Neural progenitor cell (in vitro differentiated cells): Measurements from ENCODE around the gene EXOC1L. TPM values are rescaled to one million over a fixed set of nuclear protein-coding genes. Genes with fewer than 3 reads are reported as not detected.

ENCODE experiments used
- DNase-seq: peaks from one replicate; pipeline ENCODE4 v3.0.0-alpha.2; 2016; ENCODE audit warnings: low spot score
- H2AFZ ChIP-seq: fragments of 200-600 bp; sonication (generic); replicated peaks from 2 replicates; pipeline ENCODE4 v1.6.1; 2016; ENCODE audit warnings: antibody characterized with exemption
- H3F3A ChIP-seq: fragments of 200-600 bp; sonication (generic); 2 replicates; pipeline ENCODE4 v1.6.1; 2016; ENCODE audit warnings: antibody characterized with exemption, low read depth
- H3K27ac ChIP-seq: fragments of 200-600 bp; sonication (generic); 2 replicates; pipeline ENCODE4 v1.5.1; 2016; ENCODE audit warnings: mild to moderate bottlenecking
- H3K27me3 ChIP-seq: fragments of 200-600 bp; sonication (generic); 2 replicates; pipeline ENCODE4 v1.6.1; 2016; ENCODE audit warnings: mild to moderate bottlenecking, moderate library complexity
- H3K36me3 ChIP-seq: fragments of 200-600 bp; sonication (generic); 2 replicates; pipeline ENCODE4 v1.5.1; 2016
- H3K4me1 ChIP-seq: fragments of 200-600 bp; sonication (generic); 2 replicates; pipeline ENCODE4 v1.6.1; 2016; ENCODE audit warnings: mixed run types
- H3K4me2 ChIP-seq: fragments of 200-600 bp; sonication (generic); 2 replicates; pipeline ENCODE4 v1.6.1; 2016
- H3K4me3 ChIP-seq: fragments of 200-600 bp; sonication (generic); 2 replicates; pipeline ENCODE4 v1.5.1; 2016
- H3K79me2 ChIP-seq: fragments of 200-600 bp; sonication (generic); 2 replicates; pipeline ENCODE4 v1.6.1; 2016; ENCODE audit warnings: low read depth
- H3K9ac ChIP-seq: fragments of 200-600 bp; sonication (generic); 2 replicates; pipeline ENCODE4 v1.6.1; 2016
- H3K9me3 ChIP-seq: fragments of 200-600 bp; sonication (generic); 2 replicates; pipeline ENCODE4 v1.5.1; 2016; ENCODE audit warnings: low read depth
- H4K20me1 ChIP-seq: fragments of 200-600 bp; sonication (generic); 2 replicates; pipeline ENCODE4 v1.6.1; 2016; ENCODE audit warnings: low read depth
- H3K27ac Mint-ChIP-seq: 3 replicates; pipeline ENCODE4 v1.8.0; 2021; ENCODE audit warnings: mixed read lengths
- H3K27me3 Mint-ChIP-seq: 2 replicates; pipeline ENCODE4 v1.8.0; 2022; ENCODE audit warnings: low read depth, mild to moderate bottlenecking, inconsistent platforms, moderate library complexity, mixed read lengths; ENCODE audit not compliant: insufficient read depth
- H3K36me3 Mint-ChIP-seq: 3 replicates; pipeline ENCODE4 v1.8.0; 2021; ENCODE audit warnings: mixed read lengths
- H3K4me1 Mint-ChIP-seq: 3 replicates; pipeline ENCODE4 v1.8.0; 2021; ENCODE audit warnings: mixed read lengths
- H3K4me3 Mint-ChIP-seq: 3 replicates; pipeline ENCODE4 v1.8.0; 2021; ENCODE audit warnings: mild to moderate bottlenecking, moderate library complexity, mixed read lengths
- H3K9me3 Mint-ChIP-seq: 3 replicates; pipeline ENCODE4 v1.8.0; 2020; ENCODE audit warnings: mixed read lengths
- EZH2 ChIP-seq: fragments of 200-600 bp; sonication (generic); IDR thresholded peaks from 2 replicates; pipeline ENCODE4 v1.6.1; 2017; ENCODE audit warnings: antibody characterized with exemption, mild to moderate bottlenecking, moderate library complexity
- EZH2phosphoT487 ChIP-seq: fragments of 200-600 bp; sonication (generic); IDR thresholded peaks from 2 replicates; pipeline ENCODE4 v1.6.1; 2017; ENCODE audit warnings: antibody characterized with exemption
- small RNA-seq: library from RNA; depleted of rRNA; stranded (forward); fragments of <200 nt; gene quantifications from one replicate; pipeline ENCODE3, GENCODE V24; 2015
- total RNA-seq: library from RNA; depleted of rRNA; stranded (reverse); fragments of >200 nt; gene quantifications from 2 replicates; pipeline ENCODE4 v1.2.3, GENCODE V29; 2015; ENCODE audit warnings: low replicate concordance
- TF ChIP-seq, protein P1 (sequence below): fragments of 200-600 bp; sonication (generic); IDR thresholded peaks from 2 replicates; pipeline ENCODE4 v1.5.1; 2017; ENCODE audit warnings: antibody characterized with exemption, mild to moderate bottlenecking

The EXOC1L gene
- total RNA-seq, 1 donor from 2014 or later = not detected

DNA sequence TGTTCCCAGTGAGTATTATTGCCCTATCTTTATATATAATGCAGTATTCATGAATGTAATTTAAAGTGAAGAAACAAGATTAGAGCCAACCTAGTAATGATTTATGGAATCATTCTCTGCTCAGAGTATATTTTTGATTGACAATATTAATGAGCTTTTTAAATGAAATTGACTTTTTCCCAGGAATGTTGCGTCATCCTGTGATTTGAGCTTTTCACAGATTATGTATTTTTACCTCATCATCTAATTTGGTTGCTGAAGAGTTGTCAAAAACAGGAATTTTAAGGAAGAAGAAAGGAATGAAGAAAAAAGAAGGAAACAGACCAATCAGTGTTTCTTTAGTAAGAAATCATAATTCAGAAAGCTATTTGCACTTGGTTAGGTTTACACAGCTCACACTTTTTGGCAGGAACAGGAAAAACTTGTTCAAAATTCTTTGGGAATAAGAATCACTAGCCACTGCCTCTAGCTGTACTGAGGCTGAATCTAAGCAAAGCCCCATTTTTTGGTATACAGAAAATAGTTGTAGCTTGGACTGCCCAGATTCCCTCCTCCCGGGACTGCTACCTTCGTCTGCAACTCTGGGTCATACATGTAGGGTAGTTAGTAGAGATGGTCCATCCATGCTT lies 61.2 kb downstream of the EXOC1L start:
- Histone ChIP-seq H2AFZ (no peak overlapping the region), H4K20me1 (no peaks in the 10 kb centered on the region), H3K9ac (no peak overlapping the region), H3K4me3 (no peak overlapping the region), H3F3A (peaks cover 7% of the 10 kb centered on the region), H3K4me1 (peaks cover 12% of the 10 kb centered on the region), H3K36me3 (peaks cover 5% of the 10 kb centered on the region), H3K27me3 (no peaks in the 10 kb centered on the region), H3K9me3 (no peaks in the 10 kb centered on the region), H3K27ac (no peak overlapping the region), H3K4me2 (no peak overlapping the region), H3K79me2 (no peaks in the 10 kb centered on the region)
- Mint-ChIP-seq H3K27me3 (peaks cover 2% of the 10 kb centered on the region), H3K27ac (no peak overlapping the region), H3K4me3 (no peak overlapping the region), H3K36me3 (peaks cover 24% of the 10 kb centered on the region), H3K9me3 (peaks cover 4% of the 10 kb centered on the region), H3K4me1 (peaks cover 8% of the 10 kb centered on the region)
- TF ChIP-seq, protein P1, sequence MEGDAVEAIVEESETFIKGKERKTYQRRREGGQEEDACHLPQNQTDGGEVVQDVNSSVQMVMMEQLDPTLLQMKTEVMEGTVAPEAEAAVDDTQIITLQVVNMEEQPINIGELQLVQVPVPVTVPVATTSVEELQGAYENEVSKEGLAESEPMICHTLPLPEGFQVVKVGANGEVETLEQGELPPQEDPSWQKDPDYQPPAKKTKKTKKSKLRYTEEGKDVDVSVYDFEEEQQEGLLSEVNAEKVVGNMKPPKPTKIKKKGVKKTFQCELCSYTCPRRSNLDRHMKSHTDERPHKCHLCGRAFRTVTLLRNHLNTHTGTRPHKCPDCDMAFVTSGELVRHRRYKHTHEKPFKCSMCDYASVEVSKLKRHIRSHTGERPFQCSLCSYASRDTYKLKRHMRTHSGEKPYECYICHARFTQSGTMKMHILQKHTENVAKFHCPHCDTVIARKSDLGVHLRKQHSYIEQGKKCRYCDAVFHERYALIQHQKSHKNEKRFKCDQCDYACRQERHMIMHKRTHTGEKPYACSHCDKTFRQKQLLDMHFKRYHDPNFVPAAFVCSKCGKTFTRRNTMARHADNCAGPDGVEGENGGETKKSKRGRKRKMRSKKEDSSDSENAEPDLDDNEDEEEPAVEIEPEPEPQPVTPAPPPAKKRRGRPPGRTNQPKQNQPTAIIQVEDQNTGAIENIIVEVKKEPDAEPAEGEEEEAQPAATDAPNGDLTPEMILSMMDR = no peak
- TF ChIP-seq EZH2 (no peak), EZH2phosphoT487 (no peak)
- no peak for DNase-seq

DNA sequence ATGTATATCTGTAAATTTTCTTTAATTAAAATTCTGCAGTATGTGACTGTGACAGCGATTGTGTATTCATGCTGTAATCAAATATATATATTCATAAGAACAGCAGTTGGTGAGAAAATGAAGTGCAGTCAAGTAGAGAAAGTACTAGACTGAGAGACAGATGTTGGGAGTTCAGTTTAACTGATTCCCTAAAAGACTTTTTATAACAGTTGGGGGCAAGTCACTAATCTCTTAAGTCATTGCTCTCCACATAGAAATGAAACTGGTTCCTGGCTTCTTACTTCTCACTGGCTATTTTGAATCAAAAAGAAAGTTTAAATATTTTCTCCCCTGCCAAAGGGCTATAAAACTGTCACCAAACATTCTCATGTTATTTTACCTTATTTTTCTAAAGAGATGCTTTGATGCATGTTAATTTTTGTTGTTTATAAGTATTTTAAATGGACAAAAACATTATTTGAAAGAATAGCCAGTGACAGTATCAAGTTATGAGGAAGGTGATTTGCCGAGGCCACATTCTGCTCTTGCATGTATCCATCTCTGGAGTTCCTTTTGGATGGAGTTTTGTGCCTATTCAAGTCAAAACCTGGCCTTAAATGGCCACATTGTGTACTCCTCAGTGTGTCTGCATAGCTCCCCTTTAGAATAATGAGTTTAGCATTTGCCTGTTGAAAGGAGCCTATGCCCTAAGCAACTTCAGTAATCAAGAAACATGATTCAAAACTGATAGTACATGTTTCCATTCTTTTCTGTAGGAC lies 64.7 kb downstream of the EXOC1L start:
- Histone ChIP-seq H2AFZ (no peak overlapping the region), H3K4me3 (no peak overlapping the region), H3F3A (peaks cover 7% of the 10 kb centered on the region), H3K36me3 (peaks cover 5% of the 10 kb centered on the region), H3K4me2 (peak overlapping the region; percentile 60), H4K20me1 (no peaks in the 10 kb centered on the region), H3K27me3 (no peaks in the 10 kb centered on the region), H3K9me3 (no peaks in the 10 kb centered on the region), H3K4me1 (peaks cover 12% of the 10 kb centered on the region), H3K79me2 (no peaks in the 10 kb centered on the region), H3K9ac (no peak overlapping the region), H3K27ac (peak overlapping the region; percentile 65)
- Mint-ChIP-seq H3K4me1 (peaks cover 8% of the 10 kb centered on the region), H3K27me3 (peaks cover 2% of the 10 kb centered on the region), H3K27ac (no peak overlapping the region), H3K4me3 (no peak overlapping the region), H3K36me3 (peaks cover 16% of the 10 kb centered on the region), H3K9me3 (peaks cover 4% of the 10 kb centered on the region)
- TF ChIP-seq EZH2phosphoT487 = no peak
- TF ChIP-seq, protein P1 = no peak
- TF ChIP-seq EZH2 = no peak
- DNase-seq = peak; percentile 44

DNA sequence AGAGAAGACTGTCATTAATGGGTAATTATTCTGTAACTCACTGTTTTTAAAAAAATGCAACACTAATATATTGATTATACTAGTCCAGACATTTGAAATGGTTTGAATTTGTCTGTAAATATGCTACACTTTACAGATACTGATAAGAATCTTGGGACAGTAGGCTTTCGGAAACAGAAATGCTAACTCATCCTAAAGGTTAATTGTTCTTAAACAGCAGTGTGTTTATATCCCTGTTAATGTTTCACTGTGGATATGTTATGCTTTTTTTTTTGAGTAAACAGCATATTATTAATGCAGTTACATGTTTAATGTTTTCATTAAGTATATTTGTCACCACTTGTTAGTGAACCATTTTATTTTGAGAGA lies 65.2 kb downstream of the EXOC1L start:
- Histone ChIP-seq H3K9ac (no peak overlapping the region), H3F3A (peaks cover 7% of the 10 kb centered on the region), H3K4me3 (no peak overlapping the region), H3K27ac (peak overlapping the region; percentile 65), H3K4me1 (peaks cover 12% of the 10 kb centered on the region), H3K4me2 (peak overlapping the region; percentile 60), H3K9me3 (no peaks in the 10 kb centered on the region), H4K20me1 (no peaks in the 10 kb centered on the region), H3K79me2 (no peaks in the 10 kb centered on the region), H3K27me3 (no peaks in the 10 kb centered on the region), H3K36me3 (peaks cover 5% of the 10 kb centered on the region), H2AFZ (no peak overlapping the region)
- Mint-ChIP-seq H3K27ac (no peak overlapping the region), H3K9me3 (peaks cover 4% of the 10 kb centered on the region), H3K4me1 (peaks cover 8% of the 10 kb centered on the region), H3K27me3 (peaks cover 2% of the 10 kb centered on the region), H3K36me3 (peaks cover 14% of the 10 kb centered on the region), H3K4me3 (no peak overlapping the region)
- DNase-seq = no peak
- TF ChIP-seq, protein P1 = no peak
- TF ChIP-seq EZH2phosphoT487 (no peak), EZH2 (no peak)

Small RNA genes lying within 50 kb of the gene (small RNA-seq; reads per million reads assigned to genes)
- not detected for gene RNU6-276P
- not detected for gene RNU6-652P

Other genes starting within 250 kb of the EXOC1L start
- gene PDCL2, start 227.5 kb upstream of the EXOC1L start, total RNA-seq = not detected in 2 replicates
- 1.8 and 3.8 TPM in 2 replicates for gene NMU, start 183.5 kb upstream of the EXOC1L start, total RNA-seq
- 39.0 and 52.0 TPM in 2 replicates for gene EXOC1, start 33.9 kb downstream of the EXOC1L start, total RNA-seq
- 25.8 and 40.4 TPM in 2 replicates for gene CEP135, start 129.2 kb downstream of the EXOC1L start, total RNA-seq